NCI-H2196 treated with DMSO at 0.1 percent for 48 hours (cell line): Measurements from ENCODE around the gene LCN2.
A peak's percentile ranks its signal among the peaks of the same experiment; 100 is the strongest.
"Not testable (repeated sequence)": the region's sequence is repeated elsewhere in the genome, so short reads cannot be mapped to it uniquely, and the experiment has no call there.

Source experiments
- DNase-seq: peaks from one replicate; lab custom pipeline; 2025; ENCODE audit not compliant: unreplicated experiment; lab: John Stamatoyannopoulos, UW

LCN2 gene

DNA sequence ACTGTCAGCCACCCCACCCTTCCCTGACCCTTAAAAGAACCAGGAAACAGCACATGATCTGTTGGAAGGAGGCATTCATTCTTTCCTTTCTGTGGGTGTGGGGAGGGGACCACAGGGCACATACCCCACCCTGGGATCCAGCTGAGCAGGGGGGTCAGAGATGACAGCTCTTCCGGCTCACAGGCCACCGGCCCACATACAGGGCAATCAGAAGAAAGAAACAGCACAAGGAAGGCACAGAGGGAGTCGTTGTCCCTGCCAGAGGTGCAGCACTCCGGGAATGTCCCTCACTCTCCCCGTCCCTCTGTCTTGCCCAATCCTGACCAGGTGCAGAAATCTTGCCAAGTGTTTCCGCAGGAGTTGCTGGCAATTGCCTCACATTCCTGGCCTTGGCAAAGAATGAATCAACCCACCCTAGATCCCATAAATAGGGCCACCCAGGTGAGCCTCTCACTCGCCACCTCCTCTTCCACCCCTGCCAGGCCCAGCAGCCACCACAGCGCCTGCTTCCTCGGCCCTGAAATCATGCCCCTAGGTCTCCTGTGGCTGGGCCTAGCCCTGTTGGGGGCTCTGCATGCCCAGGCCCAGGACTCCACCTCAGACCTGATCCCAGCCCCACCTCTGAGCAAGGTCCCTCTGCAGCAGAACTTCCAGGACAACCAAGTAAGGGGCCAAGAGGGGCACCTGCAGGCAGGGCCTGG is at the start of gene LCN2:
Gene LCN2, plus strand, starts transcription at position 453 of the 701 bp plus-strand sequence. Its CDS starts 73 bp downstream, at position 526.
- DNase-seq, result no peak

DNA sequence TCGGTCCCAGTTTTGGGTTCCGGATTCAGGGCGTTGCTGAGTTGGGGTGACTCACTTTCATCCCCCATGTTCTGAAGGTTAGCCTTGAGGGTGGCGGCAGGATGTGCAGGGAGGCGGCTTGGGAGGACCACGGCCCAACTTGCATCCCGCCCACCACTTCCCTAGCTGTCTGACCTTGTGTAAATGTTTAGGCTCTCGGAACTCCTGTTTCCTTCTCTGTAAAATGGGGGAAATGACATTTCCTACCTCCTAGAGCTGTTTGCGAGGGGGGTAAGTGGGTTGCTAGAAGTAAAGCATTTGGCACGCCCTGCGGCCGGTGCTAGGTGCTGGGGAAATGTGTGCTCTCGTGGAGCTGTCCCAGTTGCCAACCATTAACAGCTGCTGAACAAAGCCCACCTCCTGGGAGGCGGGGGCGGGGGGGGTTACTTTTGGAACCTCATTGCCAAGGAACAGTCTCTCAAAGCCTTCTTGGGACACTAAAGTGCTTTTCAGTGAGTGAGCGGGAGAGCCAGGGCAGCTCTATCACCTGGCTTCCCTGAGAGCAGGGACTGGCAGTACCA is 49.2 kb upstream of the LCN2 start:
- no peak for DNase-seq

DNA sequence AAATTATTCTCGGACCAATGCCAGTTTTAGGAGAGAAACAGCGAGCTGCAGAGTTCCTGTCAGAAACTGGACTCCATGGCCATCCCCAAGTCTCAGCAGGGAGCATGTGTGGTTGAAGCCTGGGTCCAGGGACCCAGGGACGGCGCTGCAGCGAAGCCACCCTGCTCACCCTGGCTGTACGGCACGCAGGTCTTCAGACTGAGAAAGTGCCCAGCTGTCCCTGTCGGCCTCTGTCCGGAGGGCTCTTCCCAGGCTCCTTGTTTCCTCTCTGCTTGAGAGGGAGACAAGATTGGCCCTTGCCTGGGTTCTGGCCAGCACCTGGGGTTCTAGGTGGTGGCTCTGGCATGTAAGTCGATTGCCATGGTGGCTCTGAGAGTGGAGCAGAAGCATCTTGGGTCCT is 48.7 kb upstream of the LCN2 start:
- no peak for DNase-seq

DNA sequence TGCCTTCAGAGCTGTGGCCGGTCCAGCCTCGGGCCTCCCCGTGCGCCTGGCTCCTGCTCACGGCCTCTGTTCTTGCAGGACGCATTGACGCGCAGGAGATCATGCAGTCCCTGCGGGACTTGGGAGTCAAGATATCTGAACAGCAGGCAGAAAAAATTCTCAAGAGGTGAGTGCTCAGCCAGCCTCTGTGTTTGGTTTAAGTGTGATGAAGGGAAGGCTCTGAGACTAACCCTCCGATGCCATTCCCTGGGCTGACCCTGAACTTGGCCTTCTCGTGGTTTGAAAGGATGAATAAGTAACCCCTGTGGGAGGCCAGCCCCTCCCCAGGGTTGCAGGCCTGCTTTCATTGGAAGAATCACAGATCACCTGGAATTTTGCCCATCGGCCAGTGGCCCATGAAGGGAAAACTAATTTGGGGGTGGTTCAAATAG is 48.0 kb upstream of the LCN2 start:
- DNase-seq, result no peak

DNA sequence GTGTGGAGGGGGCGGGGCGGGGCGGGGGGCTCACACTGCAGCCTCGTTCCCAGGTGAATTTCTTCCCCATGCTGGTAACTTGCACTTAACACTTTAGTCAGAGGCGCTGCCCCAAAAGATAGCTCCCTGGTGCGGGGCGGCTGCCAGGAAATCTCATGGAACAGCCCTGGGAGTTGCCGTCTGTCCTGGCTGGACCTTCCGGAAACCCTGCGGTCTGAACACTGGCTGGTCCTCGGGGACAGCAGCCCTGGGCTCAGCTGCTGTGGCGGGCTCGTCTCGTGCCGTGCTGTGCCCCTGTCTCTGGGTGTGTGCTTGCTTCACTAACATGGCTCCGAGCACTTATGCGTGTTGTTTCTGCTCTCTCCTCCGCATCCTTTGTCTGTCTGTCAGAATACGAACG is 47.6 kb upstream of the LCN2 start:
- no peak for DNase-seq

DNA sequence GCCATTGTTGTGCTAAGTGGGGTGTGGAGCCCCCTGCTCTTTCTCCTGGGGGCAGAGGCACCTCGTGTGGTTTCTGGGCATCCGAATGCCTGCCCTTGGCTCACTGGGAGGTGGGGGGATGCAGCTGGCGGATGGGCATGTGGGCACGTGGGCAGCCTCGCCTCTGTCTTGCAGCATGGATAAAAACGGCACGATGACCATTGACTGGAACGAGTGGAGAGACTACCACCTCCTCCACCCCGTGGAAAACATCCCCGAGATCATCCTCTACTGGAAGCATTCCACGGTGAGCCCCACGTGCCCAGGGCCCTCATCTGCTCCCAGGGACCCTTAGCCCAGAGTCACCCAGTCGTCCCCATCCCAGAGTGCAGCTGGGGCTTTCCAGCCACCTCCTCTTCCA is 47.1 kb upstream of the LCN2 start:
- DNase-seq, result no peak

DNA sequence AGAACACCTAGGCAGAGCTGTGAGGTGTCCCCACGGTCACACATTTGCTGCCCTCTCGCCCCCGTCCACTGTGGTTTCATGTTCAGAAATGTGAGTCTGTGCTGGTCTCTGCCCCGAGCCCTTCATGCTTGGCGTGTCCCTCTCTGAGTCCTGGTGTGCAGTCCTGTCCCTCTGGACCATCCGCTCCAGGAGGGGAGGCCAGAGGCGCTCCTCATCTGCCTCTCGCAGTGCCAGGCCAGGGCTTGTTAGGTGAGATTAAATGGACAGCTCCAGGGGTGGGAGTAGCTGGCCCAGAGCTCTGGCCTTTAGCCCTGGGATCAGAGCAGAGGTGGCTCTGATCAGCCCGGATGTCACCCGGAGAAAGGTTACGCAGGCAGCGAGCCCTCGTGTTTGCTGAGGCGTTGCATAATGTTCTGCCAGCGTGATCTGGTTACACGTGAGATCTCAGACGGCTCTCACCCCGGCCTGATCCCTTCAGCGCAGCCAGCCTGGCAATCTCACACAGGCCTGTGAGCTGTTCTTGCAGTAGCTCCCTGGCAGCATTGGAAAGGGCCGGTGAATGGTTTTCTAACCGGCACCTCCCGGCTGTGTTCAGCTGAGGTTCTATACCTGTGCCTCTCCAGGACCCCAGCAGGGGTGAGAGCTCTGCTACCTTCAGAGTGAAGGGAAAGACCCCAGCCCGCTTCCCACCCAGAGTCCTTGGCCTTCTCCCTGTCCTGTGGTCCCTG is 46.2 kb upstream of the LCN2 start:
- DNase-seq, result peak; percentile 73

DNA sequence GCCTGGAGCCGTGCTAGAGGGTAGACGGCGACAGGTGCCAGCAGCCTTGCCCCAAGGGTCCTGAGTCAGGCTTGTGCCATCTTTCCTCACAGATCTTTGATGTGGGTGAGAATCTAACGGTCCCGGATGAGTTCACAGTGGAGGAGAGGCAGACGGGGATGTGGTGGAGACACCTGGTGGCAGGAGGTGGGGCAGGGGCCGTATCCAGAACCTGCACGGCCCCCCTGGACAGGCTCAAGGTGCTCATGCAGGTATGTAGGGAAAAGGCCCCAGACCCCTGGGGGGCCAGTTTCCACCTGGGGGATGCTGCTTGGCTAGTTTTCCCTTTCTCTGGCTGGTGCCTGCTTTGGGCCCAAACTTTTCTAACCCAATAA is 45.7 kb upstream of the LCN2 start:
- no peak for DNase-seq

DNA sequence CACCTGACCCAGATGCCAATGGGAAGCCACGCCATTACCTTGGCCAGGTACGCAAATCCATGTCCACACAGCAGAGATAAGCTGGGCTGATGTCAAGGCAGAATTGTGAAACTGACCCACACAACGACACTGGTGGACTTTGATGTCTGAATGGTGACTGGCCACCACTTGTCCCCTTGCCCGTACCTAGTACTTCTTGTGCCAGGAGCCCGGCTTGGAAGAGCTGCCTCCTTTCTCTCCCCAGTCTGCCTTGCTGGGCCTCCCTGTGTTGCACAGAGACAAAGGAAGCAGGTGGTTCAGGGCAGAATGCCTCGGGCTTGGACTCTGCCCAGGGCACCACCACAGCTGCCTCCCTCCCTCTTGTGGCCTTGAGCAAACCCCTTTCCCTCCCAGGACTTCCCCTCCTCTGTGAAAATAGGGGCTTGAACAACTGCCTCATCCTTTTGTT is 45.1 kb upstream of the LCN2 start:
- peak; percentile 74 for DNase-seq

DNA sequence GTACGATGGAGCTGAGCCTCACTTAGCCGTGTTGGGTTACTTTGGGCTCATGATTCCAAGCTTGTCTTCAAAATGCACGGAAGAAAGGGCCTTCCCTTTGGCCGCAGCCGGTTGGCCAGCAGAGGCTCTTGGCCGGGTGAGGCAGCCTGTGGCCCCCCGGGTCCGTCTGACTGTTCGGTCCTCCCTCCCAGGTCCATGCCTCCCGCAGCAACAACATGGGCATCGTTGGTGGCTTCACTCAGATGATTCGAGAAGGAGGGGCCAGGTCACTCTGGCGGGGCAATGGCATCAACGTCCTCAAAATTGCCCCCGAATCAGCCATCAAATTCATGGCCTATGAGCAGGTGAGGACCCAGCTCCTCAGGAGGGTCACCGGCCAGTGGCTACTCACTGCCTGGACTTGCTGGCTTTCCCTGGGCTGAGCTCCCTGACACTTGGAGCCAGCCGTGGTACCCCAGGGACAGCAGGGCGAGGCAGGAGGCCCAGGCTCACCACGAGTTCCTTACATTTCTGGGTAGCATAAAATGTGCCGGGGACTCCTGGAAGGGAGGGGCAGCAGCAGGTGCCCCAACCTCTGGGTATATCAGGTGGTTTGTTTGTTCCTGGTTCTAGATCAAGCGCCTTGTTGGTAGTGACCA is 43.6 kb upstream of the LCN2 start:
- DNase-seq, result no peak

DNA sequence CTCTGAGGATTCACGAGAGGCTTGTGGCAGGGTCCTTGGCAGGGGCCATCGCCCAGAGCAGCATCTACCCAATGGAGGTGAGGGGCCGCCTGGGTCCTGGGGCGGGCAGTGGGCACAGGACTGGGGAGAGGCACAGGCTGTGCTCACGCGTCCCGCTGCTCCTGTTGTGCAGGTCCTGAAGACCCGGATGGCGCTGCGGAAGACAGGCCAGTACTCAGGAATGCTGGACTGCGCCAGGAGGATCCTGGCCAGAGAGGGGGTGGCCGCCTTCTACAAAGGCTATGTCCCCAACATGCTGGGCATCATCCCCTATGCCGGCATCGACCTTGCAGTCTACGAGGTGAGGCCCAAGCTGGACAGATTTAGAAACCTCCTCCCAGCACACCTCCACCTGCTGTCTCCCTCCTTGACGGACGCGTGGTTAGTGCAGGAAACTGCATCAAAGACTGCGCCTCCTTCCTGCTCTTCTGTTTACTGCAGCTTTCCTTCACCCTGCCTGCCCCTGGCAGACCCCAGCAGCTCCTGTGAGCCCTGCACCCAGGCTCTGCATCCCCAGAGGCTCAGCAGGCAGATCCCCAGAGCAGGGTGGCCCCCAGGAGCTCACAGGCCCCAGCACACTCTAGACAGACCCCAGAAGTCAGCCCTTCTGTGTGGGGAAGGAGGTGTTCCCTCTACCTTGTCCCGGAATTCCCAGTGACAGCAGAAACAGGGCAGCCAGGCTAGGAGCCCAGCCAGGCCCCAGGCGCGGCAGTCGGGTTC is 42.9 kb upstream of the LCN2 start:
- DNase-seq, result no peak

DNA sequence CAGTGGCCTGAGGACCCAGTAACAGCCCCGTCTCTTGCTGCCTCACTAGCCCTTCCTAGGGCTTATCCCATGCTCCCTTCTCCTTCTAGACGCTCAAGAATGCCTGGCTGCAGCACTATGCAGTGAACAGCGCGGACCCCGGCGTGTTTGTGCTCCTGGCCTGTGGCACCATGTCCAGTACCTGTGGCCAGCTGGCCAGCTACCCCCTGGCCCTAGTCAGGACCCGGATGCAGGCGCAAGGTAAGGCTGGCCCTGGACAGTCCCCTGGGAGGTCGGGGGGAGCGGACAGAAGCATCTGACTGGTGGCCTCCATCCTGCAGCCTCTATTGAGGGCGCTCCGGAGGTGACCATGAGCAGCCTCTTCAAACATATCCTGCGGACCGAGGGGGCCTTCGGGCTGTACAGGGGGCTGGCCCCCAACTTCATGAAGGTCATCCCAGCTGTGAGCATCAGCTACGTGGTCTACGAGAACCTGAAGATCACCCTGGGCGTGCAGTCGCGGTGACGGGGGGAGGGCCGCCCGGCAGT is 42.2 kb upstream of the LCN2 start:
- no peak for DNase-seq

DNA sequence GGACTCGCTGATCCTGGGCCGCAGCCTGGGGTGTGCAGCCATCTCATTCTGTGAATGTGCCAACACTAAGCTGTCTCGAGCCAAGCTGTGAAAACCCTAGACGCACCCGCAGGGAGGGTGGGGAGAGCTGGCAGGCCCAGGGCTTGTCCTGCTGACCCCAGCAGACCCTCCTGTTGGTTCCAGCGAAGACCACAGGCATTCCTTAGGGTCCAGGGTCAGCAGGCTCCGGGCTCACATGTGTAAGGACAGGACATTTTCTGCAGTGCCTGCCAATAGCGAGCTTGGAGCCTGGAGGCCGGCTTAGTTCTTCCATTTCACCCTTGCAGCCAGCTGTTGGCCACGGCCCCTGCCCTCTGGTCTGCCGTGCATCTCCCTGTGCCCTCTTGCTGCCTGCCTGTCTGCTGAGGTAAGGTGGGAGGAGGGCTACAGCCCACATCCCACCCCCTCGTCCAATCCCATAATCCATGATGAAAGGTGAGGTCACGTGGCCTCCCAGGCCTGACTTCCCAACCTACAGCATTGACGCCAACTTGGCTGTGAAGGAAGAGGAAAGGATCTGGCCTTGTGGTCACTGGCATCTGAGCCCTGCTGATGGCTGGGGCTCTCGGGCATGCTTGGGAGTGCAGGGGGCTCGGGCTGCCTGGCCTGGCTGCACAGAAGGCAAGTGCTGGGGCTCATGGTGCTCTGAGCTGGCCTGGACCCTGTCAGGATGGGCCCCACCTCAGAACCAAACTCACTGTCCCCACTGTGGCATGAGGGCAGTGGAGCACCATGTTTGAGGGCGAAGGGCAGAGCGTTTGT is 41.6 kb upstream of the LCN2 start:
- no peak for DNase-seq

DNA sequence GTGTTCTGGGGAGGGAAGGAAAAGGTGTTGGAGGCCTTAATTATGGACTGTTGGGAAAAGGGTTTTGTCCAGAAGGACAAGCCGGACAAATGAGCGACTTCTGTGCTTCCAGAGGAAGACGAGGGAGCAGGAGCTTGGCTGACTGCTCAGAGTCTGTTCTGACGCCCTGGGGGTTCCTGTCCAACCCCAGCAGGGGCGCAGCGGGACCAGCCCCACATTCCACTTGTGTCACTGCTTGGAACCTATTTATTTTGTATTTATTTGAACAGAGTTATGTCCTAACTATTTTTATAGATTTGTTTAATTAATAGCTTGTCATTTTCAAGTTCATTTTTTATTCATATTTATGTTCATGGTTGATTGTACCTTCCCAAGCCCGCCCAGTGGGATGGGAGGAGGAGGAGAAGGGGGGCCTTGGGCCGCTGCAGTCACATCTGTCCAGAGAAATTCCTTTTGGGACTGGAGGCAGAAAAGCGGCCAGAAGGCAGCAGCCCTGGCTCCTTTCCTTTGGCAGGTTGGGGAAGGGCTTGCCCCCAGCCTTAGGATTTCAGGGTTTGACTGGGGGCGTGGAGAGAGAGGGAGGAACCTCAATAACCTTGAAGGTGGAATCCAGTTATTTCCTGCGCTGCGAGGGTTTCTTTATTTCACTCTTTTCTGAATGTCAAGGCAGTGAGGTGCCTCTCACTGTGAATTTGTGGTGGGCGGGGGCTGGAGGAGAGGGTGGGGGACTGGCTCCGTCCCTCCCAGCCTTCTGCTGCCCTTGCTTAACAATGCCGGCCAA is 40.8 kb upstream of the LCN2 start:
- DNase-seq, result no peak

DNA sequence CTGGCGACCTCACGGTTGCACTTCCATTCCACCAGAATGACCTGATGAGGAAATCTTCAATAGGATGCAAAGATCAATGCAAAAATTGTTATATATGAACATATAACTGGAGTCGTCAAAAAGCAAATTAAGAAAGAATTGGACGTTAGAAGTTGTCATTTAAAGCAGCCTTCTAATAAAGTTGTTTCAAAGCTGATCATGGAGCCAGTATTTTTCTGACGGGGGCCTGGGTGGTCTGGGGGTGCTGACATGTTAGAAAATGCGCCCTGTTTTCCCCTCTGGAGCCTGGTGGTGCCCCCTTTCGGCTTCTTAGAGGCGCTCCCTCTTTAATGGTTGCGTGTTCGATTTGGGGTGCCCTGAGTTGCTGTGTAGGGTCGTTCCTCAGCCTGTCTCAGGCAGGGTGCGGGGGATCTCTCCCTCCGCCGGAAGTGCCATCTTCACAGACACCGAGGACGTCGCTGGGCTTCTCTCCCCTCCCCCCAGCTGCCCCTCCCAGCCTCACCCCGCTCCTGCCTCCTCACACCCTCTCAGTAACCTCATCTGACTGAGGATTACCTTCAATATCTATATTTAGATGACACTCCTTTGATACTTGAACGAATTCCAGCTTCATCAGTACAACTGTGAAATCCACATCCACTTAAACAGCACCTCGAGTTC is 40.1 kb upstream of the LCN2 start:
- DNase-seq, result no peak

DNA sequence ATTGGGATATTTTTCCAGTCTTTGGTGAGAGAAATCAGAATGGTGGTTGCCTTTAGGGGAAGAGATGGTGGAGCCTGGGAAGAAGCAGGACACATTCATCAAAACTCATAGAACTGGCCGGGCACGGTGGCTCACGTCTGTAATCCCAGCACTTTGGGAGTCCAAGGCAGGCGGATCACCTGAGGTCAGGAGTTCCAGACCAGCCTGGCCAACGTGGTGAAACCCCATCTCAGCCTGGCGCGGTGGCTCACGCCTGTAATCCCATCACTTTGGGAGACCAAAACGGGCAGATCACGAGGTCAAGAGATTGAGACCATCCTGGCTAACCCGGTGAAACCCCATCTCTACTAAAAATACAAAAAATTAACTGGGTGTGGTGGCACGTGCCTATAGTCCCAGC is 37.5 kb upstream of the LCN2 start:
- DNase-seq, result not testable (repeated sequence)

DNA sequence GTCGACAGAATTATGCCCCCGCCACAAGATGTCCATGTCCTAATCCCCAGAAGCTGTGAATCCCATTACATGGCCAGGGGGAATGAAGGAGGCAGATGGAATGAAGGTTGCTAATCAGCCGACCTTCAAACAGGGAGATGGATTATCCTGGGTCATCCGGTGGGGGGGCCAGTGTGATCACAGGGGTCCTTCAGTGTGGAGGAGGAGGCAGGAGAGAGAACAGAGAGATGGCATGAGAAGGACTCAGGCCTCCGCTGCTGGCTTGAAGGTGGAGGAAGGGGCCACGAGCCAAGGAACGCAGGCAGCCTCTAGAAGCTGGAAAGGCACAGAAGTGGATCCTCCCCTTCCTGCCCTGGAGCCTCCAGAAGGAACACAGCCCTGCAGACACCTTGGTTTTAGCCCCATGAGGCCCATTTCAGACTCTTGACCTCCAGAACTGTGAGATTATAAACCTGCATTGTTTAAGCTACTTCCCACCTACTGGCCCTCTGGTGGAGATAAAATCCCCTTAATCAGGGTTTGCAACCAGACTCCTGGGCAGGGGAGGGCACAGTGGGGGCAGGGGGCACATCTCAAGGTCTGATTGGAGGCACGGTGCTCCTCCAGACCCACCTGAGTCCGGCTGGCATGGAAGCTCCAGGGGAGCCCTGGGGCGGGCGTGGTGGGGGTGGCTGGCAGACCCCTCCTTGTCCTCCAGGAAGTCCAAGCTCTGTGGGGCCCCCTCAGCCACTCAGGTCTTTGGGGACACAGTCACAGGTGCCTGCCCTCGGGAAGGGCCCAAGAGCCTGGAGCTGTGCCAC is 35.5 kb upstream of the LCN2 start:
- DNase-seq, result no peak
